ENCODE data around the gene ATRN.

- TF ChIP-seq, protein P1, sequence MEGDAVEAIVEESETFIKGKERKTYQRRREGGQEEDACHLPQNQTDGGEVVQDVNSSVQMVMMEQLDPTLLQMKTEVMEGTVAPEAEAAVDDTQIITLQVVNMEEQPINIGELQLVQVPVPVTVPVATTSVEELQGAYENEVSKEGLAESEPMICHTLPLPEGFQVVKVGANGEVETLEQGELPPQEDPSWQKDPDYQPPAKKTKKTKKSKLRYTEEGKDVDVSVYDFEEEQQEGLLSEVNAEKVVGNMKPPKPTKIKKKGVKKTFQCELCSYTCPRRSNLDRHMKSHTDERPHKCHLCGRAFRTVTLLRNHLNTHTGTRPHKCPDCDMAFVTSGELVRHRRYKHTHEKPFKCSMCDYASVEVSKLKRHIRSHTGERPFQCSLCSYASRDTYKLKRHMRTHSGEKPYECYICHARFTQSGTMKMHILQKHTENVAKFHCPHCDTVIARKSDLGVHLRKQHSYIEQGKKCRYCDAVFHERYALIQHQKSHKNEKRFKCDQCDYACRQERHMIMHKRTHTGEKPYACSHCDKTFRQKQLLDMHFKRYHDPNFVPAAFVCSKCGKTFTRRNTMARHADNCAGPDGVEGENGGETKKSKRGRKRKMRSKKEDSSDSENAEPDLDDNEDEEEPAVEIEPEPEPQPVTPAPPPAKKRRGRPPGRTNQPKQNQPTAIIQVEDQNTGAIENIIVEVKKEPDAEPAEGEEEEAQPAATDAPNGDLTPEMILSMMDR (IDR thresholded peaks at IDR 0.05 in 4 of 5, conservative IDR thresholded peaks at IDR 0.05 in 1 of 5), result no peak
- no peak for TF ChIP-seq POLR2A (IDR thresholded peaks at IDR 0.05)
Observed at GRCh38 chr20:3456648-3457047, 14.2 kb upstream of the ATRN start.
